Thymus (tissue), 14 donors: ENCODE results near the gene DPRX. TPM values are rescaled to one million over a fixed set of nuclear protein-coding genes. Genes with fewer than 3 reads are reported as not detected.

Experiments used
- DNase-seq, 9 donors: peaks; one replicate each; pipeline ENCODE4 v3.0.0-alpha.2; 2013; ENCODE audit warnings: low spot score in 9 of 9, low read depth in 6 of 9, missing footprints in 1 of 9
- H3K27ac ChIP-seq, 2 donors: one replicate each; pipeline ENCODE4 v1.5.1; 2013; ENCODE audit warnings: control low read depth in 1 of 2, low read depth in 1 of 2, low read length in 1 of 2, mild to moderate bottlenecking in 1 of 2, moderate library complexity in 1 of 2
- H3K27me3 ChIP-seq, 2 donors: one replicate each; pipeline ENCODE4 v1.5.1; 2013; ENCODE audit warnings: low read length in 1 of 2; ENCODE audit not compliant: control insufficient read depth in 2 of 2, insufficient read depth in 1 of 2
- H3K36me3 ChIP-seq, 2 donors: one replicate each; pipeline ENCODE4 v1.5.1; 2013; ENCODE audit warnings: low read length in 1 of 2, mild to moderate bottlenecking in 1 of 2, moderate library complexity in 1 of 2; ENCODE audit not compliant: control insufficient read depth in 2 of 2, insufficient read depth in 2 of 2
- H3K4me1 ChIP-seq, 2 donors: one replicate each; pipeline ENCODE4 v1.5.1; 2013; ENCODE audit warnings: low read length in 2 of 2; ENCODE audit not compliant: control insufficient read depth in 2 of 2, insufficient read depth in 2 of 2
- H3K4me3 ChIP-seq, 2 donors: one replicate each; pipeline ENCODE4 v1.5.1; 2013; ENCODE audit warnings: low read length in 2 of 2, control low read depth in 1 of 2, mild to moderate bottlenecking in 1 of 2
- H3K9me3 ChIP-seq, 2 donors: one replicate each; pipeline ENCODE4 v1.5.1; 2013; ENCODE audit warnings: low read length in 1 of 2, mild to moderate bottlenecking in 1 of 2; ENCODE audit not compliant: control insufficient read depth in 2 of 2, insufficient read depth in 1 of 2
- WGBS: extraction: QIAGEN DNeasy Blood & Tissue Kit; methylation state at CpG from one replicate; pipeline ENCODE4 v1.1.7; 2013; 5-methylcytosine and 5-hydroxymethylcytosine counted together
- long read RNA-seq, 10 donors: transcript quantifications; one replicate each; lab custom pipeline, GENCODE V29; 2026
- polyA plus RNA-seq: library from polyadenylated mRNA; stranded (reverse); fragments of 200-250 nt; gene quantifications from one replicate; pipeline ENCODE4 v1.2.3, GENCODE V29; 2013
- total RNA-seq: library from RNA; stranded (reverse); fragments of 120-200 nt; gene quantifications from one replicate; pipeline ENCODE4 v1.2.4, GENCODE V29; 2013
- donor health status: healthy.

DPRX gene, protein sequence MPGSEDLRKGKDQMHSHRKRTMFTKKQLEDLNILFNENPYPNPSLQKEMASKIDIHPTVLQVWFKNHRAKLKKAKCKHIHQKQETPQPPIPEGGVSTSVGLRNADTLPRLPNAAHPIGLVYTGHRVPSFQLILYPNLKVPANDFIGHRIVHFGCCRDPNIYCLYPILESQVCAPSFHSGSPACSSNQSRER
- total RNA-seq (not detected), polyA plus RNA-seq (0.18 TPM)
- long read RNA-seq, donor 1, result 0 reads
- long read RNA-seq, donor 2, result 0 reads
- long read RNA-seq, donor 3, result 0 reads
- long read RNA-seq, donor 4, result 0 reads
- long read RNA-seq, donor 5, result 0 reads
- long read RNA-seq, donor 6, result 0 reads
- long read RNA-seq, donor 7, result 0 reads
- long read RNA-seq, donor 8, result 0 reads
- long read RNA-seq, donor 9, result 0 reads
- long read RNA-seq, donor 10, result 0 reads

DNA sequence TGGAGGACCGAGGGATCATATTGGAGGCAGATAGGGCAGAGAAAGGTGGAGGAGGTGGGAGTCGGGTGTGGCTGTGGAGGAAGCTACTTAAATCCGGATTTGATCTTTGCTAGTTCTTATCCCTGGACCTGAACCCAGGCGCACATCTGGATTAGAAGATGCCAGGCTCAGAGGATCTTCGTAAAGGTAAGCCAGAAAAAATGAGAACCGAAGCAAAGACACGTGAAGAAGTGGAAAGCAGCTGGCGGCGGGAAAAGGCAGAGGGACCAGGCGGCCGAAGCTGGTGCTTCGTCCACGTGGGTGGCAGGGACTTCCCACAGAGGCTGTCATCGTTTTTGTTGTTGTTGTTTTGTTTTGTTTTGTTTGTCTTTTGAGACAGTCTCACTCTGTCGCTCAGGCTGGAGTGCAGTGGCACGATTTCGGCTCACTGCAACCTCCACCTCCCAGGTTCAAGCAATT, at the start of gene DPRX:
TSS of gene DPRX (plus strand) at position 51 of the 459 bp plus-strand sequence. CDS start at position 159, 108 bp downstream.
- no peaks in the 10 kb centered on the region for H3K4me1 ChIP-seq
- H3K27ac ChIP-seq, result no peak within 1 kb of the TSS
- 95% methylated on average over 17 of the region's 17 CpGs for WGBS
- no peaks in the 10 kb centered on the region for H3K27me3 ChIP-seq
- H3K4me3 ChIP-seq, result no peak within 1 kb of the TSS
- DNase-seq, result no peak
- H3K9me3 ChIP-seq, result peaks cover 0 to 4% of the 10 kb centered on the region in 2 donors
- no peaks in the 10 kb centered on the region for H3K36me3 ChIP-seq

DNA sequence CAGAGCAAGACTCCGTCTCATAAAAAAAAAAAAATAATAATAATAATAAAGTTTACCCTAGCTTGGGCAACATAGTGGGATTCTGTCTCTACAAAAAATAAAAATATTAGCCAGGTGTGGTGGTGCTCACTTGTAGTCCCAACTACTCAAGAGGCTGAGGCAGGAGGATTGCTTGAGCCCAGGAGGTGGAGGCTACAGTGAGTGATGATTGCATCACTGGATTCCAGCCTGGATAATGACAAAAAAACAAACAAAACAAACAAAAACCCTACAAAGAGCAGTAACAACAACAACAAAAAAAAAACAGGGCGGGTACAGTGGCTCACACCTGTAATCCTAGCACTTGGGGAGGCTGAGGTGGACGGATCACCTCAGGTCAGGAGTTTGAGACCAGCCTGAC, 48.6 kb upstream of the DPRX start:
- DNase-seq, result no peak
- Histone ChIP-seq H3K4me3 (no peak overlapping the region), H3K27ac (no peak overlapping the region), H3K36me3 (peaks cover under 1 to 3% of the 10 kb centered on the region in 2 donors), H3K27me3 (no peaks in the 10 kb centered on the region), H3K9me3 (peaks cover 6 to 30% of the 10 kb centered on the region in 2 donors), H3K4me1 (no peaks in the 10 kb centered on the region)
- WGBS, result 97% methylated on average over 3 of the region's 3 CpGs

DNA sequence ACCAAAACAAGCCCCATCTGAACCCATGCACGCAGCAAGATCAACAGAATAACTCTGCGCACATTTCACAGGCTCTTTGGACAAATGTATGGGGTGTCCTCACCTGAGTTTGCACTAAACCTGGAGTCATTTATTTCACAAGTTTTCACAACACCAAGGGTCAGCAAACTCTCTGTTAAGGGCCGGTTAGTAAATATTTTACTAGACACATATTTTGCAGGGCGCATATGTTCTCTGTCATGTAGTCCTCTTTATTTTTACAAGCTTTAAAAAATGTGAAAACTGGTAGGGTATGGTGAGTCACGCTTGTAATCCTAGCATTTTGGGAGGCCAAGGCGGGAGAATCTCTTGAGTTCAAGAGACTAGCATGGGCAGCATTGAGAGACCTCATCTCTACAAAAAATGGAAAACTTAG, 45.5 kb upstream of the DPRX start:
- Histone ChIP-seq H3K27me3 (no peaks in the 10 kb centered on the region), H3K4me3 (no peak overlapping the region), H3K9me3 (peaks cover 4 to 19% of the 10 kb centered on the region in 2 donors), H3K27ac (no peak overlapping the region), H3K36me3 (no peaks in the 10 kb centered on the region), H3K4me1 (no peaks in the 10 kb centered on the region)
- DNase-seq, result no peak
- WGBS, result 94% methylated on average over 6 of the region's 6 CpGs

DNA sequence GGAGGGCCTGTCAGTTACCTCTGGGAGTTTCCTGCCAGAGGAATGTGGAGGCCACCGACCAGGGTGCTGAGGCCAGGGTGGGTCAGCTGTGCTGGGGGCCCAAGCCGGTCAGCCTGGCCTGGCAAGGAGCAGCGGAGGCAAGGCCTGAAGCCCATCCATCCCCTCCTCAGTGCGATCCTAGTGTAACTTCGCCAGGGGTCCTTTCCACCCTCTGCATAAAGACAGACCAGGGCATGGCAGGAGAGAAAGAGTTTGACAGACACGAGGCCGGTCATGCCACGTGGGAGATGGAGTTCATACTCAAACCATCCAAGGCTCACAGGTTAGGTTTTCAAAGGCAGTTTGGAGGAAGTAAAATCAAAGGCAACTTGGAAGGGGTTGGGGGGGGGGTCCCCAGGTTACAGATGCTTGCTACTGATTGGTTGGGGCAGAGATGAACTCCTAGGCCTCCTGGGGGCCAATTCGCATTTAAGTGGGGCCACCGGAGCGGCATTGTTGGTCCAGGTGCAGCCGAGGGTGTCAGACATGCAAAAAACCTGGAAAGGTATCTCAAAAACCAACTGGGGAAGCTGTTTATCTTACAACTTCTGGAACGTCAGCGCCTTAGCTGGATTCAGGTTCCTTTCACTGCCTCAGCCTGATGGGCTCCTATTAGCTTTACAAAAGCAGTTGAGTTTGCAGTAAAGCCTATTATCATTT, 36.8 kb upstream of the DPRX start:
- WGBS, result 86% methylated on average over 14 of the region's 14 CpGs
- no peak overlapping the region for H3K27ac ChIP-seq
- H3K4me1 ChIP-seq, result no peaks in the 10 kb centered on the region
- H3K9me3 ChIP-seq, result peaks cover 2 to 5% of the 10 kb centered on the region in 2 donors
- no peak overlapping the region for H3K4me3 ChIP-seq
- no peaks in the 10 kb centered on the region for H3K36me3 ChIP-seq
- H3K27me3 ChIP-seq, result no peaks in the 10 kb centered on the region
- DNase-seq, result no peak

DNA sequence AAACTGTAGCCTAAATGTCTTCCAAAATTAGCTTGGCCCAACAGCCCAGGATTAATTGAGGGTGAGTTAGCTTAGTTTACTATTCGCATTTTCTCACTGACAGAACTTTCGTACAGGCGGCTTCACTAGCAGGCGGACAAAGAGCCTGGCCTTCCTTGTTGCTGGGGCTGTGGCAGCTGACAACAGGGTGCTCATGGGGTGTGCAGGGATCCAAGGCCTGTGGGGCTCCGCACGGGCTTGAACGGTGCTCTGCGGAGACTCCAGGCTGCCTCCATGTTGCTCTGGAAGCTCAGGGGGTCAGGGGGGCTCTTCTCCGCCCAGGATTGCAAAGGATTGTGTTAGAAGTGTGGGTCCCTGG, 36.3 kb upstream of the DPRX start:
- H3K36me3 ChIP-seq, result no peaks in the 10 kb centered on the region
- H3K27me3 ChIP-seq, result no peaks in the 10 kb centered on the region
- WGBS, result 89% methylated on average over 9 of the region's 9 CpGs

DNA sequence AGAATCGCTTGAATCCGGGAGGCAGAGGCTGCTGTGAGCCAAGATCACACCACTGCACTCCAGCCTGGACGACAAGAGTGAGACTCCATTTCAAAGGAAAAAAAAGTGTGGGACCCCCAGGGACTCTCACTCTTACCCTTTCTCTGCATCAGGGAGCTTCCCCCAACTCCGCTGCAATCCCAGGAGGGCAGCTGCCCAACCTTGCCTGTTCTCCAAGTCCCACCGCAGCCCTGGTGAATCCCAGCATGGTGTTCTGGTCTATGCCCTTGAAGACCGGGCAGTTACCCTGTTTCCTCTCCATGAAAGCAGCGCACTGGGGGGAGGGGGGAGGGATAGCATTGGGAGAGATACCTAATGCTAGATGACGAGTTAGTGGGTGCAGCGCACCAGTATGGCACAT, 35.7 kb upstream of the DPRX start:
- no peak for DNase-seq
- 97% methylated on average over 9 of the region's 9 CpGs for WGBS
- Histone ChIP-seq H3K4me3 (no peak overlapping the region), H3K36me3 (no peaks in the 10 kb centered on the region), H3K27me3 (no peaks in the 10 kb centered on the region), H3K27ac (no peak overlapping the region), H3K4me1 (no peaks in the 10 kb centered on the region), H3K9me3 (peaks cover 2 to 5% of the 10 kb centered on the region in 2 donors)

More for the DNA sequence above, 36.3 kb upstream of the DPRX start:
- no peak overlapping the region for H3K27ac ChIP-seq
- no peaks in the 10 kb centered on the region for H3K4me1 ChIP-seq
- H3K4me3 ChIP-seq, result no peak overlapping the region
- no peak for DNase-seq
- H3K9me3 ChIP-seq, result peaks cover 2 to 5% of the 10 kb centered on the region in 2 donors

DNA sequence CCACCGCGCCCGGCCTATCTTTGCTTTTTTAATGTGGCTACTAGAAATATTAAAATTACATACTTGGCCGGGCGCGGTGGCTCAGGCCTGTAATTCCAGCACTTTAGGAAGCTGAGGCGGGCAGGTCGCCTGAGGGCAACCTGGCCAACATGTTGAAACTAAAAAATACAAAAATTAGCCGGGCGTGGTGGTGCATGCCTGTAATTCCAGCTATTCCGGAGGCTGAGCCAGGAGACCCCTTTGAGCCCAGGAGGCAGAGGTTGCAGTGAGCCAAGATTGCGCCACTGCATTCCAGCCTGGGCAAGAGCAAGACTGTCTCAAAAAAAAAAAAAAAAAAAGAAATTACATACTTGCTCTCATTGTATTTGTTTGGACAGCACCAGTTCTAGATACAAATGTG, 34.8 kb upstream of the DPRX start:
- Histone ChIP-seq H3K27me3 (no peaks in the 10 kb centered on the region), H3K27ac (no peak overlapping the region), H3K4me1 (no peaks in the 10 kb centered on the region), H3K36me3 (no peaks in the 10 kb centered on the region), H3K9me3 (peaks cover 2 to 5% of the 10 kb centered on the region in 2 donors), H3K4me3 (no peak overlapping the region)
- no peak for DNase-seq
- 88% methylated on average over 12 of the region's 12 CpGs for WGBS

DNA sequence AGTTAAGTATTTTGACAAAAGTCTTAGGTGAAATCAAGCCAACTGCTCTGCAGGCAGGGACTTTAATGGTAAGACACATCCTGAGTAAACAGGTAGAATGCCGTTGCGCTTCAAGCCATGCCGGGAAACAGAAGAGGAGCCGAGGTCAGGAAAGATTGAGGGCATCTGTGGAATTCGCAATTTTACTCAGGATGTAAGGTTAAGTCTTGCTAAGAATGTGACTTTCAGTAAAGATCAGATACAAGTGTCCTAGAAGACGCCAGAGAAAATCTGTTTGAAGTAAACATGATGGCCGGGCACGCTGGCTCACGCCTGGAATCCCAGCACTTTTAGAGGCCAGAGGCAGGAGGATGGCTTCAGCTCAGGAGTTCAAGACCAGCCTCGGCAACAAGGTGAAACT, 33.4 kb upstream of the DPRX start:
- Histone ChIP-seq H3K4me1 (no peaks in the 10 kb centered on the region), H3K27me3 (no peaks in the 10 kb centered on the region), H3K36me3 (no peaks in the 10 kb centered on the region), H3K9me3 (peaks cover 0 to 4% of the 10 kb centered on the region in 2 donors), H3K4me3 (no peak overlapping the region), H3K27ac (no peak overlapping the region)
- WGBS, result 93% methylated on average over 10 of the region's 10 CpGs
- DNase-seq, result no peak

DNA sequence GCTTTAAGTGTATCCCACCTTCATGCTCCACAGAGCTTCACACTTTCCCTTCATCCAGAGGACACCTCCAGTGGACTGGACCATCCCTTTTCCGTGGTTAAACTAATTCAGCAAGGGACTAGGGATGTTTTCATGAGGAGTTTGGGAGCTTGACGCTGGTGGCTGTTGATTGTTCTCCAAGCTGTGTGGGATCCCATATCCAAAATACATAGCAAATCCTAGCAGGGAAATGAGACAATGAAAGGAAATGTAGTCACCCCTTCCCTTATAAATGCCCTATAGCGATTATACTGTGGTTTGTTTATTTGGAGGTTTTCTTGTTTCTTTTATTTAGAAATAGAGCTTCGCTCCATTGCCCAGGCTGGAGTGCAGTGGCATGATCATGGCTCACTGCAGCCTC, 31.6 kb upstream of the DPRX start:
- Histone ChIP-seq H3K4me3 (no peak overlapping the region), H3K4me1 (no peaks in the 10 kb centered on the region), H3K27ac (no peak overlapping the region), H3K9me3 (peaks cover 0 to 2% of the 10 kb centered on the region in 2 donors), H3K36me3 (no peaks in the 10 kb centered on the region), H3K27me3 (no peaks in the 10 kb centered on the region)
- WGBS, result 94% methylated on average over 4 of the region's 4 CpGs
- no peak for DNase-seq
